Measurements from ENCODE around the gene CBX8. TPM values are rescaled to one million over a fixed set of nuclear protein-coding genes. Genes with fewer than 3 reads are reported as not detected.

Gene CBX8
- total RNA-seq, 1 experiment from 2014 or later = 2.0 TPM

DNA sequence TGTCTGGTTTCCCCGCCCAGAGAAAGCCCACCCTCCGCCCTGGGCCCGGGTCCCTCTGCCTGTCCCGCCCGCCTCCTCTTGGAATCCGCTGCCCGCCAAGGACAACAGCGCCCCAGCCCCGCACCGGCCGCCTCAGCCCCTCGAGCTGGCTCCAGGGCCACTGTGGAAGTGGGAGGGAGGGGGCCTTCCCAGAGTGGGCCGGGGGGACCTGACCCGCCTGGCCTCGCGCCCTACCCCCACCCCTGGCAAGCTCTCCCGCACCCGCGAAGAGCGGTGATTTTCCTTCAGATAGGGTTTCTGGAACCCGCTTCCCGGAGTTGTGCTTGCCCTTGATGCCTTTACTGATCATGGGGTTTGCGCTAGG, 2.3 kb upstream of the CBX8 start (continued):
- TF ChIP-seq, protein P1, sequence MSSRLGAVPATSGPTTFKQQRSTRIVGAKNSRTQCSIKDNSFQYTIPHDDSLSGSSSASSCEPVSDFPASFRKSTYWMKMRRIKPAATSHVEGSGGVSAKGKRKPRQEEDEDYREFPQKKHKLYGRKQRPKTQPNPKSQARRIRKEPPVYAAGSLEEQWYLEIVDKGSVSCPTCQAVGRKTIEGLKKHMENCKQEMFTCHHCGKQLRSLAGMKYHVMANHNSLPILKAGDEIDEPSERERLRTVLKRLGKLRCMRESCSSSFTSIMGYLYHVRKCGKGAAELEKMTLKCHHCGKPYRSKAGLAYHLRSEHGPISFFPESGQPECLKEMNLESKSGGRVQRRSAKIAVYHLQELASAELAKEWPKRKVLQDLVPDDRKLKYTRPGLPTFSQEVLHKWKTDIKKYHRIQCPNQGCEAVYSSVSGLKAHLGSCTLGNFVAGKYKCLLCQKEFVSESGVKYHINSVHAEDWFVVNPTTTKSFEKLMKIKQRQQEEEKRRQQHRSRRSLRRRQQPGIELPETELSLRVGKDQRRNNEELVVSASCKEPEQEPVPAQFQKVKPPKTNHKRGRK (CRISPR knock-in tag; IDR thresholded peaks at IDR 0.05; ENCODE audit: borderline replicate concordance) = no peak
- TF ChIP-seq ZNF263 (CRISPR knock-in tag; IDR thresholded peaks at IDR 0.05; ENCODE audit: low read depth) (no peak), MXD4 (CRISPR knock-in tag; IDR thresholded peaks at IDR 0.05; ENCODE audit: borderline replicate concordance) (no peak), FOXP1 (CRISPR knock-in tag; IDR thresholded peaks at IDR 0.05; ENCODE audit: borderline replicate concordance) (no peak)
- TF ChIP-seq, protein P2, sequence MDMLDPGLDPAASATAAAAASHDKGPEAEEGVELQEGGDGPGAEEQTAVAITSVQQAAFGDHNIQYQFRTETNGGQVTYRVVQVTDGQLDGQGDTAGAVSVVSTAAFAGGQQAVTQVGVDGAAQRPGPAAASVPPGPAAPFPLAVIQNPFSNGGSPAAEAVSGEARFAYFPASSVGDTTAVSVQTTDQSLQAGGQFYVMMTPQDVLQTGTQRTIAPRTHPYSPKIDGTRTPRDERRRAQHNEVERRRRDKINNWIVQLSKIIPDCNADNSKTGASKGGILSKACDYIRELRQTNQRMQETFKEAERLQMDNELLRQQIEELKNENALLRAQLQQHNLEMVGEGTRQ (CRISPR knock-in tag; IDR thresholded peaks at IDR 0.05) = no peak
- TF ChIP-seq, protein P3, sequence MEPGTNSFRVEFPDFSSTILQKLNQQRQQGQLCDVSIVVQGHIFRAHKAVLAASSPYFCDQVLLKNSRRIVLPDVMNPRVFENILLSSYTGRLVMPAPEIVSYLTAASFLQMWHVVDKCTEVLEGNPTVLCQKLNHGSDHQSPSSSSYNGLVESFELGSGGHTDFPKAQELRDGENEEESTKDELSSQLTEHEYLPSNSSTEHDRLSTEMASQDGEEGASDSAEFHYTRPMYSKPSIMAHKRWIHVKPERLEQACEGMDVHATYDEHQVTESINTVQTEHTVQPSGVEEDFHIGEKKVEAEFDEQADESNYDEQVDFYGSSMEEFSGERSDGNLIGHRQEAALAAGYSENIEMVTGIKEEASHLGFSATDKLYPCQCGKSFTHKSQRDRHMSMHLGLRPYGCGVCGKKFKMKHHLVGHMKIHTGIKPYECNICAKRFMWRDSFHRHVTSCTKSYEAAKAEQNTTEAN (CRISPR knock-in tag; IDR thresholded peaks at IDR 0.05) = no peak

- H3K27me3 Mint-ChIP-seq (ENCODE audit: low read depth) = peaks cover 94% of the 10 kb centered on the region
- no peaks in the 10 kb centered on the region for H3K9me3 Mint-ChIP-seq
- CTCF ChIA-PET = interaction anchor here (2.2 to 9.2 kb wide), 8 partner anchors 9 to 177 kb away, joined by 4 to 119 read pairs (median 18); partner anchors contain the start of gene CBX4
- H3K36me3 Mint-ChIP-seq = no peaks in the 10 kb centered on the region
- H3K4me3 Mint-ChIP-seq = peak overlapping the region; percentile 48
- H3K27ac Mint-ChIP-seq = no peak overlapping the region
- peaks cover 52% of the 10 kb centered on the region for H3K4me1 Mint-ChIP-seq
- peak; percentile 41 for DNase-seq (ENCODE audit: low spot score)
- POLR2A ChIA-PET = interaction anchor here (0.6 to 2.7 kb wide), 6 partner anchors 10 to 41 kb away, joined by 3 to 11 read pairs (median 5); partner anchors contain the start of gene CBX4
- no peak for ATAC-seq
- TF ChIP-seq RORB (CRISPR knock-in tag; IDR thresholded peaks at IDR 0.05) = no peak
- no peak for TF ChIP-seq NFATC4 (CRISPR knock-in tag; IDR thresholded peaks at IDR 0.05)
- TF ChIP-seq ZNF121 (CRISPR knock-in tag; IDR thresholded peaks at IDR 0.05) = no peak
- peak; percentile 48; the same call in 1 of the 2 replicates for TF ChIP-seq FOXK1 (CRISPR knock-in tag; IDR thresholded peaks at IDR 0.05)
- no peak for TF ChIP-seq SMAD4 (CRISPR knock-in tag; IDR thresholded peaks at IDR 0.05)
- TF ChIP-seq, protein P4, sequence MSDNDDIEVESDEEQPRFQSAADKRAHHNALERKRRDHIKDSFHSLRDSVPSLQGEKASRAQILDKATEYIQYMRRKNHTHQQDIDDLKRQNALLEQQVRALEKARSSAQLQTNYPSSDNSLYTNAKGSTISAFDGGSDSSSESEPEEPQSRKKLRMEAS (CRISPR knock-in tag; IDR thresholded peaks at IDR 0.05) = peak; percentile 93; the same call in 1 of the 2 replicates
- TF ChIP-seq, protein P5, sequence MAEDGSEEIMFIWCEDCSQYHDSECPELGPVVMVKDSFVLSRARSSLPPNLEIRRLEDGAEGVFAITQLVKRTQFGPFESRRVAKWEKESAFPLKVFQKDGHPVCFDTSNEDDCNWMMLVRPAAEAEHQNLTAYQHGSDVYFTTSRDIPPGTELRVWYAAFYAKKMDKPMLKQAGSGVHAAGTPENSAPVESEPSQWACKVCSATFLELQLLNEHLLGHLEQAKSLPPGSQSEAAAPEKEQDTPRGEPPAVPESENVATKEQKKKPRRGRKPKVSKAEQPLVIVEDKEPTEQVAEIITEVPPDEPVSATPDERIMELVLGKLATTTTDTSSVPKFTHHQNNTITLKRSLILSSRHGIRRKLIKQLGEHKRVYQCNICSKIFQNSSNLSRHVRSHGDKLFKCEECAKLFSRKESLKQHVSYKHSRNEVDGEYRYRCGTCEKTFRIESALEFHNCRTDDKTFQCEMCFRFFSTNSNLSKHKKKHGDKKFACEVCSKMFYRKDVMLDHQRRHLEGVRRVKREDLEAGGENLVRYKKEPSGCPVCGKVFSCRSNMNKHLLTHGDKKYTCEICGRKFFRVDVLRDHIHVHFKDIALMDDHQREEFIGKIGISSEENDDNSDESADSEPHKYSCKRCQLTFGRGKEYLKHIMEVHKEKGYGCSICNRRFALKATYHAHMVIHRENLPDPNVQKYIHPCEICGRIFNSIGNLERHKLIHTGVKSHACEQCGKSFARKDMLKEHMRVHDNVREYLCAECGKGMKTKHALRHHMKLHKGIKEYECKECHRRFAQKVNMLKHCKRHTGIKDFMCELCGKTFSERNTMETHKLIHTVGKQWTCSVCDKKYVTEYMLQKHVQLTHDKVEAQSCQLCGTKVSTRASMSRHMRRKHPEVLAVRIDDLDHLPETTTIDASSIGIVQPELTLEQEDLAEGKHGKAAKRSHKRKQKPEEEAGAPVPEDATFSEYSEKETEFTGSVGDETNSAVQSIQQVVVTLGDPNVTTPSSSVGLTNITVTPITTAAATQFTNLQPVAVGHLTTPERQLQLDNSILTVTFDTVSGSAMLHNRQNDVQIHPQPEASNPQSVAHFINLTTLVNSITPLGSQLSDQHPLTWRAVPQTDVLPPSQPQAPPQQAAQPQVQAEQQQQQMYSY (CRISPR knock-in tag; IDR thresholded peaks at IDR 0.05) = no peak
- TF ChIP-seq TEAD4 (CRISPR knock-in tag; IDR thresholded peaks at IDR 0.05) = no peak
- no peak for TF ChIP-seq NR3C1 (CRISPR knock-in tag; conservative IDR thresholded peaks at IDR 0.05; ENCODE audit: low read depth)
- no peak for TF ChIP-seq IRF1 (CRISPR knock-in tag; IDR thresholded peaks at IDR 0.05)
- no peak for TF ChIP-seq GRHL2 (CRISPR knock-in tag; IDR thresholded peaks at IDR 0.05; ENCODE audit: insufficient replicate concordance, severe bottlenecking)
- peak; percentile 65; the same call in 1 of the 2 replicates for TF ChIP-seq FOXP4 (CRISPR knock-in tag; IDR thresholded peaks at IDR 0.05)
- TF ChIP-seq, protein P1 (CRISPR knock-in tag; IDR thresholded peaks at IDR 0.05; ENCODE audit: borderline replicate concordance) = no peak
Measured at GRCh38 chr17:79798299-79799173, 1.7 kb upstream of the CBX8 start.

Data from WTC11 (cell line).